Stimulated activated CD8-positive, alpha-beta memory T cell treated with anti-CD3 and anti-CD28 coated beads, Interleukin-12 subunit alpha, Interleukin-12 subunit beta, amount 100 ng/mL, for 1 hour (primary cell): ENCODE results near the gene MST1.
A peak's percentile ranks its signal among the peaks of the same experiment; 100 is the strongest.

Source experiments
- DNase-seq: peaks from one replicate; pipeline ENCODE4 v3.0.0-alpha.2; 2020; ENCODE audit warnings: low read depth

Gene MST1

GRCh38 chr3:49674497-49674983 lies 14.7 kb downstream of the MST1 start:
- DNase-seq = no peak

- DNase-seq = peak; percentile 90
These were observed 15.4 kb downstream of the MST1 start, which contains the start of gene APEH for GRCh38 chr3:49673715-49674496. TSS of gene APEH (plus strand) at chr3:49674351. CDS start at chr3:49674402, 51 bp downstream.

GRCh38 chr3:49673121-49673714 lies 16.1 kb downstream of the MST1 start:
- no peak for DNase-seq

GRCh38 chr3:49671291-49672288 lies 17.7 kb downstream of the MST1 start:
- peak; percentile 53 for DNase-seq

GRCh38 chr3:49670940-49671290 lies 18.4 kb downstream of the MST1 start:
- DNase-seq = no peak

- DNase-seq = no peak
These were observed 19.9 kb downstream of the MST1 start for GRCh38 chr3:49669352-49669751.

- DNase-seq = no peak
These were observed 20.4 kb downstream of the MST1 start for GRCh38 chr3:49668861-49669260.

GRCh38 chr3:49668414-49668797 lies 20.9 kb downstream of the MST1 start:
- DNase-seq = no peak

GRCh38 chr3:49667701-49668413 lies 21.4 kb downstream of the MST1 start:
- DNase-seq = no peak

GRCh38 chr3:49666592-49666991 lies 22.7 kb downstream of the MST1 start:
- no peak for DNase-seq

- DNase-seq = no peak
These were observed 23.3 kb downstream of the MST1 start for GRCh38 chr3:49665822-49666519.

- DNase-seq = no peak
These were observed 25.0 kb downstream of the MST1 start for GRCh38 chr3:49664300-49664699.

GRCh38 chr3:49663831-49664230 lies 25.4 kb downstream of the MST1 start:
- no peak for DNase-seq

GRCh38 chr3:49662720-49663413 lies 26.4 kb downstream of the MST1 start:
- DNase-seq = no peak

- no peak for DNase-seq
These were observed 27.3 kb downstream of the MST1 start for GRCh38 chr3:49662021-49662420.

GRCh38 chr3:49661281-49661680 lies 28.0 kb downstream of the MST1 start:
- no peak for DNase-seq

GRCh38 chr3:49659756-49660155 lies 29.5 kb downstream of the MST1 start:
- DNase-seq = no peak

- DNase-seq = no peak
These were observed 30.6 kb downstream of the MST1 start for GRCh38 chr3:49658711-49659110.

- DNase-seq = no peak
These were observed 31.9 kb downstream of the MST1 start for GRCh38 chr3:49657208-49657915.
